Panc1 (cell line): Measurements from ENCODE around the gene ERBB2. TPM values are rescaled to one million over a fixed set of nuclear protein-coding genes. Genes with fewer than 3 reads are reported as not detected.
"Not testable (repeated sequence)": the region's sequence is repeated elsewhere in the genome, so short reads cannot be mapped to it uniquely, and the experiment has no call there.

Experiments
- ATAC-seq: fragments of 200-7000 bp; cut with Tn5 transposase; 2 replicates; pipeline ENCODE4 v1.9.1; 2020; ENCODE audit warnings: mild to moderate bottlenecking, moderate library complexity
- BruUV-seq: library from RNA; stranded (reverse); fragments of 400-500 nt; replicated peaks from 2 replicates; lab custom pipeline; 2021; lab: Mats Ljungman, UMichigan
- CTCF ChIA-PET: fragments of 300-600 bp; sonication (Branson Sonifier 250); formaldehyde crosslinking; loops from one replicate; lab custom pipeline; 2022; ENCODE audit warnings: antibody characterized with exemption; lab: Charles Lee
- POLR2A ChIA-PET: fragments of 300-600 bp; sonication (Branson Sonifier 250); formaldehyde crosslinking; loops from one replicate; lab custom pipeline; 2022; ENCODE audit warnings: antibody characterized with exemption; lab: Charles Lee
- DNase-seq: peaks from one replicate; pipeline ENCODE4 v3.0.0-alpha.2; 2010; ENCODE audit warnings: low read depth, low spot score
- H3K27ac ChIP-seq: 2 replicates; pipeline ENCODE4 v1.5.1; 2011; ENCODE audit warnings: mild to moderate bottlenecking, low read length, inconsistent platforms
- H3K27me3 ChIP-seq: fragments of 200-500 bp; sonication (Bioruptor generic); 2 replicates; pipeline ENCODE4 v1.6.0; 2014; ENCODE audit warnings: low read length, inconsistent platforms; ENCODE audit not compliant: control insufficient read depth, insufficient read depth
- H3K36me3 ChIP-seq: fragments of 200-500 bp; sonication (Bioruptor generic); 2 replicates; pipeline ENCODE4 v1.5.1; 2014; ENCODE audit warnings: inconsistent platforms, mild to moderate bottlenecking, low read length, moderate library complexity; ENCODE audit not compliant: control insufficient read depth, insufficient read depth
- H3K4me1 ChIP-seq: 2 replicates; pipeline ENCODE4 v1.5.1; 2011; ENCODE audit warnings: inconsistent platforms, mild to moderate bottlenecking, low read length, moderate library complexity; ENCODE audit not compliant: control insufficient read depth, insufficient read depth
- H3K4me3 ChIP-seq, 2 experiments: 2 replicates each; pipeline ENCODE4 v1.5.1; 2011 to 2012; ENCODE audit warnings: low read depth in 2 of 2, low read length in 2 of 2, mild to moderate bottlenecking in 2 of 2, inconsistent platforms in 1 of 2, moderate library complexity in 1 of 2
- H3K9me3 ChIP-seq: fragments of 200-500 bp; sonication (Bioruptor generic); 2 replicates; pipeline ENCODE4 v1.5.1; 2014; ENCODE audit warnings: low read depth, mild to moderate bottlenecking, inconsistent platforms, low read length, moderate library complexity; ENCODE audit not compliant: control insufficient read depth, insufficient read depth
- CTCF ChIP-seq: fragments of 450-650 bp; IDR thresholded peaks from 2 replicates; pipeline ENCODE4 v1.5.1; 2017; ENCODE audit warnings: mild to moderate bottlenecking
- POLR2AphosphoS5 ChIP-seq: IDR thresholded peaks from 2 replicates; pipeline ENCODE4 v1.6.1; 2012; ENCODE audit warnings: mild to moderate bottlenecking, low read depth, low read length, moderate library complexity
- SIN3A ChIP-seq: IDR thresholded peaks from 2 replicates; pipeline ENCODE4 v1.6.1; 2012; ENCODE audit warnings: low read depth, mild to moderate bottlenecking, low read length, moderate library complexity, borderline replicate concordance; ENCODE audit not compliant: insufficient read depth
- TCF7L2 ChIP-seq: IDR thresholded peaks from 2 replicates; pipeline ENCODE4 v1.6.1; 2011; ENCODE audit warnings: mild to moderate bottlenecking, low read depth, low read length, inconsistent platforms
- in situ Hi-C: cut with HindIII; loops from 2 replicates; pipeline ENCODE4 v1.10.0; 2016; ENCODE audit warnings: low sequenced_read_pairs, low pct_unique_long_range_greater_than_20kb
- intact Hi-C: fragments of 100-400 bp; cut with micrococcal nuclease; formaldehyde crosslinking; loops from one replicate; pipeline ENCODE4 v1.10.0; 2022; ENCODE audit not compliant: unreplicated experiment
- total RNA-seq: library from RNA; stranded (reverse); gene quantifications from one replicate; pipeline ENCODE4 v1.2.1, GENCODE V29; 2021; ENCODE audit not compliant: unreplicated experiment
- TF ChIP-seq, protein P1 (sequence below), 2 experiments: IDR thresholded peaks; 2 replicates each; pipeline ENCODE4 v1.6.1; 2011 to 2012; ENCODE audit warnings: low read depth in 2 of 2, control low read depth in 1 of 2, low read length in 1 of 2, mild to moderate bottlenecking in 1 of 2, moderate library complexity in 1 of 2; ENCODE audit not compliant: insufficient read depth in 1 of 2

Gene ERBB2
- total RNA-seq, 1 experiment from 2014 or later: 68.6 TPM

- no peaks in the 10 kb centered on the region for H3K4me1 ChIP-seq
- in situ Hi-C loops (no loop called here), intact Hi-C loops (no loop called here)
- CTCF ChIA-PET: no interaction called here
- no peaks in the 10 kb centered on the region for H3K9me3 ChIP-seq
- BruUV-seq: no TSS peak
- DNase-seq (no peak), ATAC-seq (no peak)
- H3K27ac ChIP-seq: no peak overlapping the region
- H3K36me3 ChIP-seq: no peaks in the 10 kb centered on the region
- TF ChIP-seq TCF7L2: no peak
- TF ChIP-seq POLR2AphosphoS5: no peak
- TF ChIP-seq, protein P1, sequence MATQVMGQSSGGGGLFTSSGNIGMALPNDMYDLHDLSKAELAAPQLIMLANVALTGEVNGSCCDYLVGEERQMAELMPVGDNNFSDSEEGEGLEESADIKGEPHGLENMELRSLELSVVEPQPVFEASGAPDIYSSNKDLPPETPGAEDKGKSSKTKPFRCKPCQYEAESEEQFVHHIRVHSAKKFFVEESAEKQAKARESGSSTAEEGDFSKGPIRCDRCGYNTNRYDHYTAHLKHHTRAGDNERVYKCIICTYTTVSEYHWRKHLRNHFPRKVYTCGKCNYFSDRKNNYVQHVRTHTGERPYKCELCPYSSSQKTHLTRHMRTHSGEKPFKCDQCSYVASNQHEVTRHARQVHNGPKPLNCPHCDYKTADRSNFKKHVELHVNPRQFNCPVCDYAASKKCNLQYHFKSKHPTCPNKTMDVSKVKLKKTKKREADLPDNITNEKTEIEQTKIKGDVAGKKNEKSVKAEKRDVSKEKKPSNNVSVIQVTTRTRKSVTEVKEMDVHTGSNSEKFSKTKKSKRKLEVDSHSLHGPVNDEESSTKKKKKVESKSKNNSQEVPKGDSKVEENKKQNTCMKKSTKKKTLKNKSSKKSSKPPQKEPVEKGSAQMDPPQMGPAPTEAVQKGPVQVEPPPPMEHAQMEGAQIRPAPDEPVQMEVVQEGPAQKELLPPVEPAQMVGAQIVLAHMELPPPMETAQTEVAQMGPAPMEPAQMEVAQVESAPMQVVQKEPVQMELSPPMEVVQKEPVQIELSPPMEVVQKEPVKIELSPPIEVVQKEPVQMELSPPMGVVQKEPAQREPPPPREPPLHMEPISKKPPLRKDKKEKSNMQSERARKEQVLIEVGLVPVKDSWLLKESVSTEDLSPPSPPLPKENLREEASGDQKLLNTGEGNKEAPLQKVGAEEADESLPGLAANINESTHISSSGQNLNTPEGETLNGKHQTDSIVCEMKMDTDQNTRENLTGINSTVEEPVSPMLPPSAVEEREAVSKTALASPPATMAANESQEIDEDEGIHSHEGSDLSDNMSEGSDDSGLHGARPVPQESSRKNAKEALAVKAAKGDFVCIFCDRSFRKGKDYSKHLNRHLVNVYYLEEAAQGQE (IDR thresholded peaks at IDR 0.05; ENCODE audit: insufficient read depth in 1 of 2, low read depth in 2 of 2, low read length in 1 of 2): no peak
- TF ChIP-seq SIN3A: no peak
- no peak for TF ChIP-seq CTCF
- no peak overlapping the region for H3K4me3 ChIP-seq
- POLR2A ChIA-PET: interaction anchor here (0.5 kb wide), 1 partner anchor 78 kb away, joined by 7 read pairs; no protein-coding TSS in a partner anchor
- H3K27me3 ChIP-seq: no peaks in the 10 kb centered on the region; the same call in 1 of the 2 replicates
These were observed 63.4 kb downstream of the ERBB2 start for GRCh38 chr17:39763051-39763820.

GRCh38 chr17:39764171-39764570 is 64.3 kb downstream of the ERBB2 start:
- intact Hi-C loops, DNase-seq, in situ Hi-C loops, H3K27ac ChIP-seq, CTCF ChIA-PET, H3K27me3 ChIP-seq, H3K9me3 ChIP-seq, ATAC-seq, H3K36me3 ChIP-seq, H3K4me1 ChIP-seq, H3K4me3 ChIP-seq, BruUV-seq: not testable (repeated sequence)
- POLR2A ChIA-PET: interaction anchor here (0.6 to 1.1 kb wide), 2 partner anchors 15 to 34 kb away, joined by 13 to 19 read pairs; no protein-coding TSS in a partner anchor

DNA sequence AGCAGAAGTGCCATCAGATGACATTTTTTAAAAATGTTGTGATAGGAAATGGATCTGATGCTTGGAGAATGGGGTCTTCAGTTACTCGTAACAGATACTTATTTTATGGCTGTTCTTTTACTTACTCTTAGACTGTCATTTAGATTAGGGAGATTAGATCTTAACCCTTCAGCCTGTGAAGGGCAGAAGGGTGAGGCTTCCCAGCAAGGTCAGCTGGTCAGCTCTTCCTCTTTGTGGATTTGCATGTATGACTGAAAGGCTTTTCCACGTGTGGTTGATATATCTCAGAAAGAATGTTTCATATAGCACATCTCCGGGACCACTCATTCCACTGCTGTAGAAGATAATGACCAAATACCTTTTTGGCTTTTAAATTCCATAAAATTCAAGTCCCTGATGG is 65.3 kb downstream of the ERBB2 start:
- H3K4me3 ChIP-seq: no peak overlapping the region
- no peaks in the 10 kb centered on the region for H3K9me3 ChIP-seq
- DNase-seq (no peak), ATAC-seq (no peak)
- in situ Hi-C loops (no loop called here), intact Hi-C loops (no loop called here)
- no peaks in the 10 kb centered on the region; the same call in 1 of the 2 replicates for H3K27me3 ChIP-seq
- POLR2A ChIA-PET: interaction anchor here (1.1 kb wide), 1 partner anchor 16 kb away, joined by 13 read pairs; no protein-coding TSS in a partner anchor
- no peaks in the 10 kb centered on the region for H3K4me1 ChIP-seq
- CTCF ChIA-PET: no interaction called here
- TF ChIP-seq, protein P1 (IDR thresholded peaks at IDR 0.05; ENCODE audit: insufficient read depth in 1 of 2, low read depth in 2 of 2, low read length in 1 of 2): no peak
- no peaks in the 10 kb centered on the region for H3K36me3 ChIP-seq
- BruUV-seq: no TSS peak
- H3K27ac ChIP-seq: no peak overlapping the region
